ENCODE measurements around the gene RFT1.

RFT1 gene

DNA sequence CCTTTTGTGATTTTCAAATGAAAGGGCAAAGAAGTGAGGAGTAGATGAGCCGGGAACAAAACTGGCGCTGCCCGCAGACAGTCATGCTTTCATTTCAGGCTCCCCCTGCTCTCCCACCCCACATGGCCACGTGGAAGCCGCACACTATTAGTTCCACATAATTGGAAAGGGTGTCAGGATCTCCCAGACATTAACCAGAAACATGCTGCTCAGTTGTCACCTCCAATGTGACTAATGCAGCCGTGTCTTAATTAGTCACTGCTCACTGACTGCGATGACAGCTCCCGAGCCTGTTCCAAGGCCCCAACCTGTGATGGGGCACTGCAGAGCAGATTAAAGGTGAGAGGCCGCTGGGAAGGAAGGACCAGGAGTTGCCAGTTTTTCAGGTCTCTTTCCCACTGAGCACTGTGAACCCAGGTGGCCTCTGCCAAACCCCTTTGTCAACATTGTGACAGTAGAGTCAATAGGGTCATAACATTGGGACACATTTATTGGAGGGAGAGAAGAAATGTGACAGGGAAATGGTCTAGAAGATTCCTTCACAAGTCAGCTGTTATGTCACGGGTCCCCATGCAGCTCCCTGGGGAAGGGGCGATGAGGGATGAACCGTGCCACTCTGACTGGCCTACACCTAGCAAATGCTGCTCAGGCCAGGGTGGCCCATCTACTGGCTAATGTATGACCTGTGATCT lies 45.8 kb downstream of the RFT1 start:
- DNase-seq = no peak

DNA sequence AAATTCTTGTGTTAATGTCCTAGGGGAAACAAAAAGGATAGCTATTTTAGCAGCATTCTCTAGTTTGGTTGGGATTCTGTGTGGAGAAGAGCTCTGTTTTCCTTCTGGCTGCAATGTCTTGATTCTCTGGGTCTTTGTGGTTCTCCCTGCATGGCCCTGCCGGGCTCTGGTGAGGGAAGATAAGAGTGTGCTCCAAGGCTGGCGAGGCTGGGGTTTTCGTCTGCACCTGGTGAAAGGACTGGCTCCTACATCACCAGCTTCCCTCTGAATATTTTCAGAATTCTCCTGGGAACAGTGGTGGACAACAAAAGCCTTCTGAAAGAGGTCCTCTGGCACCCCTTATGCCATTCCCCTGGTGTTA lies 46.3 kb downstream of the RFT1 start:
- DNase-seq = no peak

DNA sequence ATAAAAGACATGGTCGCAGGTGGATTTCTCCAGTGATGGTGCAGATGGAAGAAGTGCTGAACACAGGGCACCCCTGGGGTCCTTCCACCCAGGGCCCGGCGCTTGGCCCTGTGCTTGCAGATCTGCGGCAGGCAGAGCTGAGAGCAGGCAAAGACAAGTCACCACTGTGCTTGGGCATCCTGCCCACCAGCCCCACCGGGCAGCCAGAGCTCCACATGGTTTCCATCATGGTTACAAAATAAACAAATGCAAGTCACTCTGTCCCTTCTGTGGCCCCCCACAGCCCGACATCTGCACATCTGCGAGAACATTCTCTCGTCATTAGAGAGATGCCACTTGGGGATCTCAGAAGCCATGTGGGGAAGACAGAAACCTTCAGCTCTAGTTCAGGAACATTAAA lies 46.7 kb downstream of the RFT1 start:
- no peak for DNase-seq

DNA sequence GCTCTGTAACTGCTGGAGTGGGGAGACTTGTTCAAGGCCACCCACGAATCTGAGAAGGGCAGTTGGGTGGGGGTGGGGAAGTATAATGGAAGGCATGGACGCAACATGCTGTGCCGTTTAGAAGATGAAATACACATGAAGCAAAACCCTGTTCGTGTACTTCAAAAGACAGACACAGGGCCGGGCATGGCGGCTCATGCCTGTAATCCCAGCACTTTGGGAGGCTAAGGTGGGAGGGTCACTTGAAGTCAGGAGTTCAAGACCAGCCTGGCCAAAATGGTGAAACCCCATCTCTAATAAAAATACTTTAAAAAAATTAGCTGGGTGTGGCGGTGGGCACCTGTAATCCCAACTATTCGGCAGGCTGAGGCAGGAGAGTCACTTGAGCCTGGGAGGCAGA lies 47.5 kb downstream of the RFT1 start:
- no peak for DNase-seq

DNA sequence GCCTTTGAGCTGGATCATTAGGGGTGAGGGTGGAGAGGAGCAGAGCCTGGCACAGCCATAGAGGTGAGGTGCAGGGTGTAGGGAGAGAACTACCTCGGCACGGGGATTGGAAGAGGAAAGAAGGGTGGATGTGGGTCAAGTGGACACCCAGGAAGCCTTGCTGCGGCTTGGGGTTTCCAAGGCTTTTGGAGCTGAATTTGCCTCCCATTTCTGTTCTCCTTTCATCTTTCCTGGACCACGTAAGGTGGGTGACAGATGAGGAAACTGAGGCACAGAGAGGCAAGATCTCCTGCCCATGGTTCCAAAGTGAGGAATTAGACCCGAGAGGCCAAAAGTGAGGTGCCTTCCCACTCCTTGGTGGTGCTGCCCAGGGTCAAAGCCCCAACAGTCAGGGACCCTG lies 48.9 kb downstream of the RFT1 start:
- no peak for DNase-seq

DNA sequence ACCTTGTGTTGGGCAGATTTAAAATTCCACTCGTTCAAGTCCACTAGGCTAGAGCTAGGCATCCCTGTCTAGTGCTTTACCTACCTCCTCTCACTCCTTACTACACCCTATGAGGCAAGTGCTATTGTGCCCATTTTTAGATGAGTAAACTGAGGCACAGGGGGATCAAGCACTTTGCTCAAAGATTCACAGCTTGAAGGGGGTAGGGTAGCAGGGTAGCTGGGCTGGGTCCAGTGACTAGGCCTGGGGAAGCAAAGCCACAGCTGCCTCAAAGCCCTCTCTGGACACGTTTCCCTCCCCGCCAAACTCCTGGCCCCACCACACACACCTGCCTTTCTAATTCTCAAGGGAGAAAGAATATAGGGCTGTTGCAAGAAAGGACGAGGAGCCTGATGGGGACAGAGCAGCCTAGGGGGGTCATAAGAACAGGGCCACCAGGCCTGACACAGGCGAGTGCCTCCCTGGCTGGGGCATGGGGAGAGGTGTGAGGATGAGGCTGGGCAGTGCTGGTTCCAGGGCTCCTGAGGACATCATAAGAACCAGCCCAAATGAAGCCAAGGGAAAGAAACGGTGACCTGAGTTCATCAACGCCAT lies 49.5 kb downstream of the RFT1 start:
- no peak for DNase-seq

DNA sequence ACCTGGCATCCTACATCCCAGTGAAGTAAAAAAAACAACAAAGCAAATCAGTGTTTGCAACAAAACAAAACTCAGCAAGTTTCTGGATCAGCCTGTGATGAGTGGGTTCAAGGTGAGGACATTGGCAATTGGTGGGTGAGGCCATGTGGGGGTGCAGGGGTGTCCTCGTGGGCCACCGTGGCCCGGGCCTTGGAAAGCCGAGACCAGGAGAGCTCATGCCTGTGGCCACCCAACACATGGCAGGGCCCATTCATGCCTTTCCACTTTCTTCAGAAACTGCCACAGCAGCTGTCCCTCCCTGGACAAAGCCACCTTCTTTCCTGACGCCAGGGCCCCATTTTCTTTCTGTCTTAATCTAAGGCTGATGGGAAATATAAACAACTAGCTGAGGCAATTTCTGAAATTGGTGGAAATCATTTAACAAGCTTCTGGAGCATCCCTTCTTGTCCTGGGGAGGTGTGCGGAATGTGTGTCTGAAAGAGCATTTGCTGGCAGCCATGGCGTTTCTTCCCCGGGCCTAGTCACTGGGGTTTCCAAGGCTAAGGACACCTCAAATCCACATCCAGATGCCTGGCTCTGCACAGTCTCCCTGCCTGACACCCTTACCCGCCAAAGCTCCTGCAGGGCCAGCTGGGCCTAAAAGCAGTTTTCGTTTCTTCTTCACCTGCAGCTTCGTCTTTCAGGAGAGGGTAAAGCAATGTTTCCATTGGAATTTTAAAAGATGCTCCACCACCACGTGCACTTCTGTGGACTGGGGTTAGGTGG lies 50.3 kb downstream of the RFT1 start:
- no peak for DNase-seq

DNA sequence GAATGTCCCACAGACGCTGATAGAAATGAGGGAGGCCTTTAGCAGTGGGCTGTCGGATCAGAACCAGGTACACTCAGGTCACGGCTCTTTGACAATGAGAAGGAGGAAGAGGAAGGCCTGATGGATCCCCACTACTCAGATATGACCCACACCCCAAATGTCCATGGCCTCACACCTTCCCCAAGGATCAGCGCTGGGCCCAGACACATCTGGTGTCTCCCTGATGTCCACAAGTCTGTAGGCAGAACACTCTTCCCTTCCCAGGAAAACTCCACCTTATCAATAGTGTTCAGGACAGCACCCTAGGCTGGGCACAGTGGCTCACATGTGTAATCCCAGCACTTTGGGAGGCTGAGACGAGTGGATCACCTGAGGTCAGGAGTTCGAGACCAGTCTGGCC lies 51.1 kb downstream of the RFT1 start:
- DNase-seq = no peak

DNA sequence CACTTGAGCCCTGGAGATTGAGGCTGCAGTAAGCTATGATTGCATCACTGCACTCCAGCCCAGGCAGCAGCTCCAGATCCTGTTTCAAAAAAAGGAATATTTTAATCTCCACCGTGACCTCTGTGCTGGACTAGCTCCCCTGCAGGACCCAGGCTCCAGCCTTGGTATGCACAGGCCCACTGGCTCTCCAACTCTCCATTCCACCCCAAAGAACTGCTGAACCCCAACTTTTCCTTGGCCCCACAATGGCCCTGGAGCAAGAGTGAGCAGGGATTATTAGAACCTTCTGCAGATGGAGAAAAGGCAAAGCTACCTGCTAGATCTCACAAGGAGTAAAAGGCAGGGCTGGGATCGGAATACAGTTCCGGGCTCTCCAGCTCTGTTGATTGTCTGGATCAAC lies 51.6 kb downstream of the RFT1 start:
- DNase-seq = no peak

DNA sequence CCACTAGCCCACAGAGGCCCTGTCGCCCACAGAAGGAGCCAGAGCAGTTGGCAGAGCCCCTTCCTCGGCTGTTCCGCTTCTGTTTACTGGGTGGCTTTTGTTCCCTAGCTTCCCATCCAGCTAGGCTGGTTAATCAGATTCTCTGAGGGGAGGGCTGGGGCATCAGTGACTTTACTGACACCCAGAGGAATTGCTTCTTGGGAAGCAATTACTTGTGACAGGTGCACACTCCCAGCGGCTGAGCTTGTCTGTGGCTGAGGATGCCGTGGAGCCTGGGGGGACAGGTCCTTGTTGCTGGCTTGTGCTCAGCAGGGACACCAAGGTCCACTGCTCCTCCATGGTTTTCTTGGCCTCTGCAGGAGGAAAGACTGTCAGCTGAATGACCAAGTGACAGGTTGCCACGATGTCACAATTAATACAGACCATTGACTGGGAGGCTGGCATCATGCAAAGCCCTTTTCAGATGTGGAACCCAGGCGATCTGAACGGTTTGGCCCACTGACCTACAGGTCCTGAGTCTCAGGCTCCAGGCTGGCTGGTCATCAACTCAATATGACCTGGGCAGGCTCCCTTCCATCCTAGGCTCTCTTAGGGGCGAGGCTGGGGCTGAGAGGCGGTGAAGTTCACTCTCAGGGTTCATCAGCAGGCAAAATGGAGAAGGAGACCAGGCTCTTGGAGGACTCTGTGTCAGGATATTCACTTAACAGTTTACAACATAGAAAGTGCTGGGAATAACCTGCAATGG lies 52.6 kb downstream of the RFT1 start:
- no peak for DNase-seq

DNA sequence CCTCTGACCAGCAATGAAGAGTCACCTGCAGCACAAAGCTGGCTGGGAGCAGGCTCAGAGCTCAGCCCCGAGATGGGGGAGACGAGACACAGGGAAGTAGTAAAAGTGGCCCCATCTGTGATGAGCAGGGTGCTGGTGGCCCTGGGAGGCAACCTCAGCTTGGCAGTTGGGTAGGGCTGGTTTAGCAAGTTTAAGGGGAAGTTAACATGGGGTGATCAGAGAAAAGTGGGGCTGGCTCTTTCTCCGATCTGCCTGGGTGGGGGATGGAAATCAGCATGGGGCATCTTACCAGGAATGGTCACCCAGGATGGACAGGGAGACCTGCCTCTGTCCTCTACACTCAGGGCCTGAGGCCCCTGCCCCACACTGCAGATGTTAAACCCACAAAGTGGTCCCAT lies 54.5 kb downstream of the RFT1 start:
- DNase-seq = no peak

DNA sequence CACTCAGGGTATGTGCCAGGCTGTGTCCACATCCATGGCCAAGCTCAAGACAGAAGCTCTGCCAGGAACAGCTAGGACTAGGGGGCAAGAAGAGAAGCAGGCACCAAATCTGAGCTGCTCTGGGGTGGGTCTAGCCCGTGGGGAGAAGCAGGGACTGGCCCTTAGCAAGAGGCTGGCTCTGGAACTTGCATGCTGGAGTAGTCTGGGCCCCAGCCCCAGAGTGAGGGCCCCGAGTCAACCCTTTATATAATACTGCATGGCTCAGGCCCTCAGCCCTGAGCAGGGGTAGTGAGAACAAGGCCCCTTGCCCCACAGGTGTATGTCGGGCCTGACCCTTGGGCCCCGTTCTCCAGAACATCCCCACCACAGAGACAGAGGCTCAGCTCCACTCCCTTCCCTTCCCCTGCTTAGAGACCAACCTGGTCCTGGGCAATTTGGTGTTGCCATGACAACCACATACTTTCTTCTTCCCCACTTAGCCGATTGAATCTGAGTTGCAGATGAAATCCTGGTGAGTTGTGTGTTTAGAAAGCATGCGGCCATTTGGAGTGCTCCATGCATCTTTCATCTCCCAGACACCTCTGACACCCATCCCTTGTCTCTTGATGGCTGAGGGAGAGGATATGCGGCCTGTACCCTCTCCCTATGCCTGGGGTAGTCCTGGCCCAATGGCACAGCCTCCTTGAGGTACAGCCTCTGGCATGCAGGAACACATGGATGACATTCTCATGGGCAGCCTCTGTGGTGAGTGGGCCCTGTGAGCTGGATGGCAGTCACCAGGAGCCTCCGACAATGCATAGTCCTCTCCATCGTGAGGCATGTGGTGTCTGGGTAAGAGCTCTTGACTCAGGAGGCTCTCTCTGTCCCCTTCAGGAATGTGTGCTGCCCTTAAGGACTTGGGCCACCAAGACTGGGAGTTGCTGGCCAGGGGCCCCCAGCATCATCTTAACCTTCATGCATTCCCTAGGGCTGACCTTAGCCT lies 55.2 kb downstream of the RFT1 start:
- no peak for DNase-seq

DNA sequence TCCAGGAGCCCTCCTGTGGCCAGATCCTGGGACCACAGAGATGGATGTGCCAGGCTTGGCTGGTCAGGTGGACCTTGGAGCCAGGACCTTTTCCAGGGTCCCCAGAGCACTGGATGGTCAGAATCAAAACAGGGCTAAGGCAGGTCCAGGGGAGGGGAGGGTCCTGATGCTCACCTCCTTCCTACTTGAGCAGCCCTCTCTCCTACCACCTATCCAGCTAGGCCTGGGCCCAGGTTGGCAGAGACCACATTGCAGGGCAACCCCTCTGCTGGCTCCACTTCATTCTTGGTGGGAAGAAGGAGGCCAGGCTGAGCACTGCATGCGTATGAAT lies 55.9 kb downstream of the RFT1 start:
- DNase-seq = no peak

DNA sequence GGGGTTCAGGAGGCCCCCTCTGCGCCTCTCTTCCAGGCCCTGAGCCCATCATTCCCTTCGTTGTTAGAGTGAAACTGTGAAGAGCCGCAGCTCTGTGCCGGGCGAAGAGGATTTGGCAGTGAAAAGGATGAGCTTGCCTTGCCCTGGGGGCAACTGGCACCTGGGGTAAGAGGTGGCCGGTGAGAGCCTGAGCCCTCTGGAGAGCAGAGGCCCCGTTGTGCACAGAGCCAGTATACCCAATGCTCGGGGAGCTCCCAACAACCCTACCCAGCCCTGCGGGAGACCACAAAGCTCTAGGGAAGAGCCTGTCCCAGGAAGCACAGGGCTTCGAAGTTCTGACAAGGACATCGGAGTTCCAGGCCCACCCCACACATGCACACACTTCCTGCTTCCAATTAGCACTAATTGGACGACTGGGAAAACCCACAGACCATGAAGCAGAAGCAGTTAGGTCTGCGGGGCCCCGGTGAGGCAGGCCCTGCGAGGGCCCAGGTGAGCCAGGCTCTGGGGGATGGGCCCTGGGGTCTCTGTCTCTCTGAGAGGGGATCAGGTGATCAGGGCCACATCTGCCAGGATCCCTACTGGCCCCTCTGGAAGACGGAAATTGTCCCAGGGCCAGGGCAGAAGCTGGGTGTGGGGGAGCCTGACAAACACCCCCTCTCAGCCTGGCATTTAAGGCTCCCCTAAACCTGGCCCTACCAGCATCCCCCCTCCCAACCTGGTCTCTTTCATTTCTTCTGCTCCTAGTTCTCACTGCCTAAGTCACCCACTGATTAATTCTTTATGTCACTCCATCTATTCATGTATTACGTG lies 56.5 kb downstream of the RFT1 start:
- DNase-seq = no peak

DNA sequence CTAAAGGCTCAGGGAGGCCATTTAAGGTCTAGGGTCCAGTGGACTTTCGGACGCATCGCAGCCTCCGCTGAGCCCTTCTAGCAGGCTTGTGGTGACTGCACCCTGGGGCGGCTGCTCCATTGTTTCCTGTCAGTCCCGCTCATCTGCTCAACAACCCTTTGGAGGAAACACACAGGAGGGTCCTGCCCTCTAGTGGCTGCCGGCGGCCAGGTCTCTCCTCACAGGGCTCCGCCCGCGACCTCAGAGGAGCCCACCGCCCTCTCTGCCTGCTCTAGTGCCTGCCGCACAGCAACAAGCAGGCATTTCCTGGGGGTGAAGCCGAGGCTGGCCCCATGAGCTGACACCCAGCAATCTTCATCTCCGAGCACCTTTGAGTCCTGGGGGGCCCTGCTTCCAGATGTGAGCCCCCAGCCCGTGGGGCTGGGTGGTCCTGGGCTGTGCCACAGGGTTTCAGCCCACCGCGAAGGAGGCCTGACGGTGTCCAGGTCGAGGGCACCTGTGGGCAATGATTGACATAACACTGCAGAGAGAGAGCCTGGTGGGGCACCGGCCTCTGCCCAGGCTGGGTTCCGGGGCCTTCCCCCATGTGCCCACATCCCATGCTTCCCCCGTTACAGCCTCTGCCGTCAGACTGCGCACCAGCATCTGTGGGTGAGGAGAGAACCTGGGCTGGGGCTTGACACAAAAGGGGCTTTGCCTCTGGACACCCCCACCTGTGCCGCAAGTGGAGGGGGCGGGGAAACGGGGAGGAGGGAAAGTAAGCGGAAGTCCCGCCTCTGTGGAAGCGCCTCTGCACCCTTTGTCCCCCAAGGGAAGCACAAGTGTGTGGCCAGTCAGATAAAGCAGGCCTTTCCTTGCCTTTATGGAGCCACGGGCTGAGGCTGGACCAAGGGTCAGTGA lies 57.3 kb downstream of the RFT1 start:
- peak; percentile 88 for DNase-seq

DNA sequence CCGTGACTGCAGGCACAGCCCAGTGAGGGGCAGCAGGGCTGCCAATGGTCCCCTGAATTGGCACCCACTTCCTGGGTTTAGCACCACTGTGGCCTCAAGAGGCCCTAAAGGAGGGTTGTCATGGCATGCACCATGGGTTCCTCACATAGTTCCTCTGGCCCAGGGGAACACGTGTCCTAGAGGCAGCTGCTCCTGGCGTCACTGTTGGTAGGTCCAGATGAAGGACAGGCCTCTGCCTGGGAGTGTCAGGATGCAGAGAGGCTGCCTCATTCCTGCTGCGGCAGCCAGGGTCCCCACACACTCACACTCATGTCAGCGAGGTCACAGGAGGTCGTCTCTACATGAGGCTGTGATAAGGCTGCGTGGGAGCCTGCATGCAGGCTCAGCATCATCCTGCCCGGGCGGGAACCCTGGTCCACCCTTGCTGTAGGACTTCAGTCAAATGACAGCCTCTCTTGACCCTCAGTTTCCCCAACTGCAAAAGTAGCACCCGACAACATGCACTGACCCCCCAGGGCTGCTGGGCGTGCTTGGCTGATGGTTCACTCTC lies 58.3 kb downstream of the RFT1 start:
- DNase-seq = no peak

DNA sequence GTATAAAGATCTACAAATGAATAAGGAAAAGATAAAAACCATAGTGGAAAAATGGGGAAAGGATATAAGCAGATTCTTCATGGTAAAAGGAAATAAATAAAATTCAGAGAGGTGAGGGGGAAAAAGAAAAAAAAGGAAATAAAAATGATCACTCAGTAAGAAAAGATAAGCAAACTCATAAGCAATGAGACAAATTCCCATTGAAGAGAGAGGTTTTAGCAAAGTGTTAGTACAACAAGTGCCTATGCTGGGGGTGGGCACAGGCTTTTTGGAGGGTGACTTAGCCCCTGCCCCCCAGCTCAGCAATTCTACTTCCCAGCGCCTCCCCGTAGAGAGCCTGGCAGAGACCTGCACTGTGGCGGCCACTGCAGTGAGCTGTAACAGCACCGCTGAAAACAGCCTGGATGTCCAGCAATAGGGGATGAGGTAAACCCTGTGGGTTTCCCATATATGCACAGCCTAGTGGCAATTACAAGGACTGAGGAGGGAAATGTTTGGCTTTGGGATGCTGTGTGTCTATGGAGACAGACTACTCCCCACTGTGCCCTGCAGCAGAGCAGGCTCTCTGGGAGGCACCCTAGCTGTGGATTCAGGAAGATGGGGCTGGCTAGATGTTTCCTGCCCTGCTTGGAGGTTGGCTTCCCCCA lies 60.7 kb downstream of the RFT1 start:
- DNase-seq = no peak

DNA sequence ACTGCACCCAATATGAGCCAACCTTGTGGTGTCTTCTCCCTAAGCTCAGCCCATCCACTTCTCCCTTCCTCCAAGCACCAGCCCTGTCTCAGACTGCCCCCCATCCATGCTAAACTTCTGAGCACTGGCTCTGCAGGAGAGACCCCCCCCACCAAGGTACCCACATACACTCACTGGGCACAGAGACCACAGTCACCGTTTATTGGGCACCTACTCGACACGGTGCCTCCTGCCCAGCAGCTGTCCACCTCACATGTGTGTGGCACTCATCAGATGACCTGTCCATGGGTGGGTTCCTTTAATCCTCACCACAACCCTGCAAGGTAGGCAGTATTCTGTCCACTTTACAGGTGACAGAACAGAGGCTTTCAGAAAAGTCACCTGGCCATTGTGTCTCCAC lies 62.1 kb downstream of the RFT1 start:
- DNase-seq = no peak

DNA sequence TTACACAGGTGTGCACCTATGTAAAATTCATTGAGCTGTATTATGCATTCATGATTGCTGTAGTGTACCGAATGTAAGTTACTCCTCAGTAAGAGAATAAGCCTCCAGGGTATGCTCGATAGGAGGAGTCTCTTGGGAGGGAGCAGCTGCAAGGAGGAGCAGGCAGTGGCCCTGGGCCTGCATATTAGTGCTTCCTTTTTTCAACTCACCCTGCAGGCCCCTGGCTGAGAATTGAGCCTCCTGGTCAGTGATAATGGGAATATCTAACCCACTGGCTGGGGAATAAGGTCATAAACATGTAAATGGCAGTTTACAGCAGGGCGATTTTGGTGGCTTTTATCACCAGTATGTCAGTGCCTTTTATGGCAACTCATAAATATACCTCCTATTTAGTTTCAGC lies 62.7 kb downstream of the RFT1 start:
- no peak for DNase-seq

Data from activated CD4-positive, alpha-beta T cell treated with anti-CD3 and anti-CD28 coated beads, Interleukin-2, amount 50 U/mL, for 1 hour (primary cell).